K562 (cell line): Measurements from ENCODE around the gene TMCO4. TPM values are rescaled to one million over a fixed set of nuclear protein-coding genes. Genes with fewer than 3 reads are reported as not detected.

Experiments
- ATAC-seq: fragments of 200-7000 bp; cut with Tn5 transposase; 3 replicates; pipeline ENCODE4 v1.9.1; 2020; ENCODE audit warnings: moderate library complexity
- BruUV-seq: library from RNA; stranded (reverse); fragments of 400-500 nt; replicated peaks from 2 replicates; lab custom pipeline; 2021; lab: Mats Ljungman, UMichigan
- CTCF ChIA-PET: fragments of 300-600 bp; formaldehyde crosslinking; extraction: SDS; loops from one replicate; lab custom pipeline; 2021; ENCODE audit warnings: low intra/inter-chr PET ratio; lab: Yijun Ruan, JAX
- POLR2A ChIA-PET: fragments of 300-600, 350-650 bp; sonication (Branson Sonifier 250); formaldehyde crosslinking; extraction: SDS; loops from one replicate; lab custom pipeline; 2021; ENCODE audit warnings: antibody characterized with exemption, inconsistent platforms; lab: Yijun Ruan, JAX
- DNase-seq, 4 experiments: peaks; one replicate each; pipeline versions ENCODE4 v3.0.0 to v3.0.0-alpha.2; 2011 to 2018; ENCODE audit warnings: low spot score in 3 of 4, mixed read lengths in 3 of 4; ENCODE audit errors: extremely low read depth in 1 of 4
- FAIRE-seq: peaks from 2 replicates; lab custom pipeline; 2011; peaks lifted over from hg19 to GRCh38; lab: Jason Lieb, UNC
- H2AFZ ChIP-seq: 2 replicates; pipeline ENCODE4 v1.6.0; 2011; ENCODE audit warnings: low read depth, low read length, control low read depth, inconsistent platforms
- H3K27ac ChIP-seq: fragments of 200-600 bp; 3 replicates; pipeline ENCODE4 v1.8.0; 2011; ENCODE audit warnings: low read depth, mild to moderate bottlenecking, control low read depth, inconsistent platforms, low read length, moderate library complexity, mixed read lengths; ENCODE audit errors: extremely low read depth
- H3K27me3 ChIP-seq, 2 experiments: fragments of 300-600 bp in 1 of 2; 2 replicates in 1 of 2; 3 replicates in 1 of 2; pipeline versions ENCODE4 v1.6.0 to v1.8.0; 2011; ENCODE audit warnings: inconsistent platforms in 2 of 2, low read length in 2 of 2, mild to moderate bottlenecking in 1 of 2, mixed read lengths in 1 of 2, moderate library complexity in 1 of 2; ENCODE audit not compliant: control insufficient read depth in 2 of 2, insufficient read depth in 2 of 2
- H3K36me3 ChIP-seq: fragments of 300-600 bp; 3 replicates; pipeline ENCODE4 v1.8.0; 2011; ENCODE audit warnings: mild to moderate bottlenecking, low read length, inconsistent platforms; ENCODE audit not compliant: control insufficient read depth, insufficient read depth
- H3K4me1 ChIP-seq, 2 experiments: fragments of 200-600 bp in 1 of 2; replicated peaks in 1 of 2; 2 replicates in 1 of 2; 3 replicates in 1 of 2; pipeline versions ENCODE4 v1.5.1 to v1.8.0; 2011; ENCODE audit warnings: inconsistent platforms in 2 of 2, low read length in 2 of 2, mild to moderate bottlenecking in 1 of 2, mixed read lengths in 1 of 2, moderate library complexity in 1 of 2; ENCODE audit not compliant: control insufficient read depth in 2 of 2, insufficient read depth in 2 of 2
- H3K4me2 ChIP-seq: 2 replicates; pipeline ENCODE4 v1.6.1; 2011; ENCODE audit warnings: low read length, control low read depth, inconsistent platforms, mixed read lengths; ENCODE audit not compliant: insufficient read depth
- H3K4me3 ChIP-seq: fragments of 200-600 bp; sonication (generic), shearing (Covaris generic); 2 replicates; pipeline ENCODE4 v1.5.1; 2016; ENCODE audit warnings: control low read depth, inconsistent platforms
- H3K79me2 ChIP-seq: fragments of 200-600 bp; 3 replicates; pipeline ENCODE4 v1.8.0; 2011; ENCODE audit warnings: low read length, inconsistent platforms; ENCODE audit not compliant: control insufficient read depth, insufficient read depth
- H3K9ac ChIP-seq, 2 experiments: 2 replicates each; pipeline versions ENCODE4 v1.6.0 to v1.6.1; 2011; ENCODE audit warnings: low read depth in 2 of 2, low read length in 2 of 2, control low read depth in 1 of 2, inconsistent platforms in 1 of 2, mild to moderate bottlenecking in 1 of 2, mixed read lengths in 1 of 2; ENCODE audit not compliant: insufficient read depth in 1 of 2
- H3K9me1 ChIP-seq: one replicate; pipeline ENCODE4 v1.6.0; 2011; ENCODE audit warnings: inconsistent platforms, mild to moderate bottlenecking, low read length, moderate library complexity; ENCODE audit not compliant: control insufficient read depth, insufficient read depth
- H3K9me3 ChIP-seq: replicated peaks from 2 replicates; pipeline ENCODE4 v1.5.1; 2011; ENCODE audit warnings: low read depth, low read length, inconsistent platforms; ENCODE audit not compliant: control insufficient read depth, insufficient read depth
- H4K20me1 ChIP-seq: replicated peaks from 2 replicates; pipeline ENCODE4 v1.6.1; 2011; ENCODE audit warnings: low read length, inconsistent platforms, mixed read lengths; ENCODE audit not compliant: control insufficient read depth, insufficient read depth
- BRD4 ChIP-seq: fragments of 200-600 bp; sonication (generic); IDR thresholded peaks from 2 replicates; pipeline ENCODE4 v1.6.1; 2017; ENCODE audit warnings: inconsistent platforms
- CEBPZ ChIP-seq: fragments of 150-350 bp; IDR thresholded peaks from 2 replicates; pipeline ENCODE4 v1.6.1; 2014; ENCODE audit warnings: low read depth, mild to moderate bottlenecking, low read length, borderline replicate concordance
- ETS1 ChIP-seq: conservative IDR thresholded peaks from 2 replicates; pipeline ENCODE4 v1.6.1; 2011; ENCODE audit warnings: low read depth, mild to moderate bottlenecking, low read length; ENCODE audit not compliant: control insufficient read depth
- WGBS: fragments of 100-300 bp; shearing (Covaris generic); methylation state at CpG from one replicate; pipeline ENCODE4 v1.1.6; 2016; ENCODE audit warnings: low coverage, mixed read lengths; ENCODE audit not compliant: insufficient coverage; ENCODE audit errors: missing lambda C conversion rate; 5-methylcytosine and 5-hydroxymethylcytosine counted together
- in situ Hi-C: fragments of 300-500 bp; cut with MboI; formaldehyde crosslinking; loops from 4 replicates; pipeline ENCODE4 v1.15.0; 2018; ENCODE audit warnings: inconsistent platforms, mixed read lengths
- intact Hi-C: fragments of 100-400 bp; cut with micrococcal nuclease; formaldehyde crosslinking; loops from 2 replicates; pipeline ENCODE4 v1.14.2; 2022
- polyA plus RNA-seq, 8 experiments: library from polyadenylated mRNA; depleted of rRNA in 4 of 8; stranded (reverse) in 5 of 8; unstranded in 3 of 8; fragments of >200 nt; fragmentation: Nextera tagmentation in 2 of 8; fragmentation: Illumina TruSeq in 1 of 8; extraction: Ambion mirVana in 2 of 8; extraction: Trizol in 1 of 8; gene quantifications; 2 replicates each; pipeline versions ENCODE4 v1.2.1 to v1.2.3, GENCODE V29; 2011 to 2014; ENCODE audit warnings: inconsistent platforms in 1 of 8, missing spikeins in 1 of 8
- total RNA-seq, 7 experiments: library from RNA; depleted of rRNA in 6 of 7; stranded (reverse); fragments of >200 nt in 6 of 7; fragmentation: Illumina TruSeq in 2 of 7; extraction: Trizol in 2 of 7; gene quantifications; 2 replicates each; pipeline versions ENCODE4 v1.2.1 to v1.2.3, GENCODE V29; 2011 to 2021; ENCODE audit warnings: low replicate concordance in 1 of 7

The TMCO4 gene
- total and polyA plus RNA-seq, 9 of the 15 experiments (the other 6 are each of a cell fraction or from before 2014, with no cell fraction given), result 0.06 to 2.1 (median 1.2) TPM

- Histone ChIP-seq H3K36me3 (no peaks in the 10 kb centered on the region), H3K9me3 (no peaks in the 10 kb centered on the region), H2AFZ (no peak overlapping the region), H3K27ac (no peak overlapping the region), H3K4me3 (no peak overlapping the region), H3K79me2 (no peaks in the 10 kb centered on the region), H3K27me3 (peaks cover 32 to 36% of the 10 kb centered on the region in 2 experiments), H3K4me1 (peaks cover 0 to 2% of the 10 kb centered on the region in 2 experiments; a peak in 2 of 5 replicates), H3K4me2 (no peak overlapping the region), H3K9me1 (no peaks in the 10 kb centered on the region), H3K9ac (no peak overlapping the region), H4K20me1 (no peaks in the 10 kb centered on the region; the same call in 1 of the 2 replicates)
- ChIA-PET POLR2A (interaction anchor here (1.2 kb wide), 1 partner anchor 13 kb away, joined by 3 read pairs; no protein-coding TSS in a partner anchor), CTCF (no interaction called here)
- FAIRE-seq, result no peak
- no TSS peak for BruUV-seq
- no peak for ATAC-seq
- intact Hi-C loops, result no loop called here
- in situ Hi-C loops, result no loop called here
- 3% methylated on average over 5 of the region's 5 CpGs for WGBS
- no peak for DNase-seq
- TF ChIP-seq ETS1, result no peak
- TF ChIP-seq BRD4, result no peak
- TF ChIP-seq CEBPZ, result no peak
Observed at GRCh38 chr1:19819701-19820100, 20.0 kb upstream of the TMCO4 start.
